NCI-H2029 (cell line): ENCODE measurements around the gene NPM3.

Source experiments
- DNase-seq: peaks from one replicate; lab custom pipeline; 2025; lab: John Stamatoyannopoulos, UW

The NPM3 gene

GRCh38 chr10:101774589-101775272 lies 8.5 kb downstream of the NPM3 start:
- DNase-seq: no peak

DNA sequence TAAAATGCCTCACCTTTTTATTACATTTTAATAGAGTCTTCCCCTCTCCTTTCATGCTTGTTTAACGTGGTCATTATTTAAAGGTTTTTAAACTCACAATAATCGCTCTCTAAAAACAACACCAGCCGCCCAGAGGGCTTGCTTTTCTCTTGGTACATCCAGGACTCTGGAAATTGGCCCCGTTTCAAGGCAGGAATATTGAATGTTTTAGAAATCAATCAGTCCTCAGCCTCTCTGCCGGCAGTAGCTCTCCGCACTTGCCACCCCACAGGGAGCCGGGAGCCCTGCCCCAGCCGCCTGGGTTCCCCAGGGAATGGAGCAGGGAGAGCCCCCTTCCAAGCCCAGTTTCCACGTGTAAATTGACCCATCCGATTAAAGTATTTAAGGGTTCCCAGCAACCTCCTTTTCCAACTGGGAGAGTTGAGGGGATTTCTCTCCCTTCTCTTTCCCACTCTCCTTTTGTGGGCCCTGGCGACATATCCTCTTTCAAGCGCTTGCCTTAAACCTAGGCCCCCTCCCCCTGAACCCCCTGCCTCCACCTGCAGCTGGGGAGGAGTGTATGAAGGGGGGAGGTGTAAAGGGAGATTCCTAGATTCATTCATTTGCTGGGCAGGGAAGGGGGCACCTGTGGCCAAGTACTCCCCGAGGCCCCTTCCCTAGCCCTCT lies 9.2 kb downstream of the NPM3 start:
- no peak for DNase-seq

- DNase-seq: no peak
Measured at GRCh38 chr10:101772895-101773761, 10.1 kb downstream of the NPM3 start.

DNA sequence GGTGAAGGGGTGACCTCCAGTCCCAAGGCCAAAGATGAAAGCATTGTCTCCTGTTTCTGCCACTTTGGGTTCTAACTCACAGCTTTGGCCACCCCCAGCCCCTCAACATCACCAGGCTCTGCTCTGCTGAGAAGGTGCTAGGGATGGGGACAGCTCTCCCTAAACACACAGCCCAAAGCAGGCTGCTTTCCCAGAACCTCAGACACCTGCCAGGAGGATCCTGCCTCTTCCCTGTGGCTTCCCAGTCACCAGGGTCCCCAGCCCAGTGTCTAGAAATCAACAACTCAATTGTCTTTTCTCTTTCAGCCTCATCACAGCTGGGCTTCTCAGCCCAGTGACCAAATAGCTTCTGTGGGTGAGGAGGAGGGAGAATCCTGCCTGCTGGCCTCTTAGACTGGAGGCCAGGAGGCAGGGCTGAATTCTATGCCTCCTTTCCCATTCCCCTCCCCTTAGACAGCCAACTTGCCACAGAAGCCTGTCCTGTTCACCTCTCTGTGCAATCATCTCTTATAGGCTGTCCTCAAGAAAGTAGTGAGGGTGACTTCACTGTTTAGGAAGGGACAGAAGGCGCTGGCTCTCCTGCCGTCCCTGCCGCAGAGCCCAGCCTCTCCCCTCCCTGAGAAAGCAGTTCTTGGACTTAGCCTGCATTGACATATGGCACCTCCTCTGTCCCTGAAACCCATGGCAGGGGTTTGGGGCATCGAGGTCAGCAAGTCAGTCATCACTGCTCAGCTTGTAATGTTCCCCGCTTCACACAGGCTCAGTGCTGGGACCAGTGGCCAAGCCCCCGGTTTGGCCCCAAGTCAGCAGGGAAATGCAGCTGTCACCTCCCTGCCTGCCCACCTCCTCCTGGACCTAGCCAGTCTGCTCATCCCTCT lies 11.0 kb downstream of the NPM3 start:
- DNase-seq: no peak

GRCh38 chr10:101771380-101771779 lies 11.9 kb downstream of the NPM3 start:
- DNase-seq: no peak

DNA sequence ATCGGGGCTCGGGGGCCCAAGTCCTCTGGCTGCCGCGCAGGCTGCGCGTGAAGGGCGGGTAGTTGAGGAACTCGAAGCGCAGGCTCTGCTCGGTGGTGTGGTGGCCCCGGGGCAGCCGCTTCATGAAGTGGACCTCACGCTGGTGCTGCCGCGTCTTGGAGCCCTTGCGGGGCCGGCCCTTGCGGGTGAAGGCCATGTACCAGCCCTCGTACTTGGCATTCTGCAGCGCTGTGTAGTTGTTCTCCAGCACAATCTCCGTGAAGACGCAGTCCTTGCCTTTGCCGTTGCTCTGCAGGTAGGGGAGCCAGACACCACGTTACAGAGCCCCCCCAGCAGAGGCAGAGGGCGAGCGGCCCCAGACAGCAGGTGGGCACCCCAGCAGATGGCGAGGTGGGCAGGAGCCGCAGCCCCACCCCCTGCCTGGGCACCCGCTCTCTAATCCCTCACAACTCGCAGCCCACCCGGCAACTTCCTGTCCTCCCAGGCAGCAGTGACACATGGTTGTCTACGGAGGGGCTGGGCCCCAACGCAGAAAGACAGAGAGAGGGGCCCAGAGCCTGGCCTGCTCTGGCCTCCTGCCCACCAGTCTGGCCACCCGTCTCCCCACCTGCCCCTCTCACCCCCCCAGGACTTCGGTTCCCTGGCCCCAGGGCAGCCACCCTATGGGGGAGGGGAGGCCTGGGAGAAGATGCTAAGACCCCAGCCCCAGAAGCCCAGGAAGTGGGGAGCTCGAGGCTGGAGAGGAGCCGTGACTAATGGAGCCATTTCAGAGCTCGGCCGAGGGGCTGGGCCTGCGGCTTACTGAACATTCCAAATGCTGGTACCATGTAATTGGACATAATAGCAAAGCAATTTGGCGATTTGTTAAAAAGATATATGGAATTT lies 12.7 kb downstream of the NPM3 start:
- no peak for DNase-seq

- no peak for DNase-seq
Measured at GRCh38 chr10:101769541-101770180, 13.6 kb downstream of the NPM3 start.

DNA sequence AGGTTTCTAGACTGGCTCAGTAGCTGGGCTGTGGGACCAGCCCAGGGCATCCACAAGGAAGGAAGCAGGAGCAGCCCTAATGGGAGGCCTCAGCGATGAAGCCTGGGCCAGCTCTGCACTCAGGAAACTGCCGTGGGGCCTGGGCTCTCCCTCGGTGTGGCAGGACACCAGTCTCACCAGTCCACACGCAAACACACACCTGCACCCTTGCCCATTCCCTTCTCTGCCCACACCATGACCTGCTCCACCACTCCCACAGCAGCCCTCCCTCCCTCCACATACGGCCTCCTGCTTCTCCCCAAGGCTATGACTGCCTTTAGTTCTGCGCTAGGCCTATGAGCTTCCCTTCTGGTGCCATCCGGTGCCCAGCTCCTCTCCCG lies 14.5 kb downstream of the NPM3 start:
- no peak for DNase-seq

DNA sequence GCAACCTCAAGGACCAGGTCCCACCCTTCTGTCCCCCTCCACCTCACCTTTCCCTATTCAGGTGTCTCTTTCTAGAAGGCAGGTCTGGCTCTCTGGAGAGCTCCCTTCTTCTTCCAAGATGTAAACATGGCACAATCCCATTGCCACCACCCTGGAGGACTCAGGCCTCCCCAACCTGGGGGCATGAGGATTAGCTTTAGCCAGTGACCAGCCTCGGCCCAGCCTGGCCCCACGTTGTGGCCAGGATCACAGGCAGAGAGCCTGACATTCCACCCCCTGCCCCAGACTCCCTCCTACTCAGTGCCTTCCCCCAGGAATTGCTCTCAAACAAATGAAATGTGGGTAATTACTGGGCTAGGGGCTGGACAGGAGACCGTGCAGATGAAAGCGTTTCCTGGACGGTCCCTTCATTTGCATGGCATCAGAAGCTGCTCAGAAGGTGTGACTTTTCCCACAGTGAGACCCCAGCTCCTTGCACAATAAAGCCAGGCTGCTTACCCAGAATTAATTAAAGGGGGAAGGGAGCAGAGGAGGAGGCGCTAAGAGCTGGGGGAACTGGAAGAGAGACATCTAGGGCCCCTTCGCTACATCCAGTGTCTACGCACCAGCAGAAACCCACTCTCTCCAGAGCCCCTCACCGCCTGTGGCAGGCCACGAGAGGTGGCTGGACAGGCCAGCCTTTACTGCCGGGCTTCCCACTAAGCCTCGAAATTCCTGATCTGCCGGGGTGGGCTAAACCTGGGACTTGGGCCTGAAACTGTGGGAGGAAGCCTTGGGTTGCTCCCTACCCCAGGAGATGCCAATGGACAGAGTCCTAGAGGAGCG lies 15.1 kb downstream of the NPM3 start:
- no peak for DNase-seq

DNA sequence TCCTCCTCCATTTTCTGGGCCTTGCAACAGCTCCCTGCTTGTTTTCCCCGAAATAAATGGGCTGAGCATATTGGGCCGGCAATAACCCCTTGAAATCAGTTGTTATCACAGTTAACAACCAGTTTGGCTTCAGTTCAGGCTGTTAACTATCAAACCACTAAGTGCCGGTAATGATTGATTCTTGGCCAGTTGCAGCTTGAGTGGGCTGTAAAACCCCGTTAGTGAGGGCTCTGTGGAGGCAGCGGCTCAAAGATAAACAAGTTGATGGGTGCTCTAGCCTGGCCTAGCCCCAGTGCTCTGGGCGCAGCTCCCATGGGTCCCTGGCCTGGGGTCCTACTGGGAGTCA lies 15.7 kb downstream of the NPM3 start:
- no peak for DNase-seq

DNA sequence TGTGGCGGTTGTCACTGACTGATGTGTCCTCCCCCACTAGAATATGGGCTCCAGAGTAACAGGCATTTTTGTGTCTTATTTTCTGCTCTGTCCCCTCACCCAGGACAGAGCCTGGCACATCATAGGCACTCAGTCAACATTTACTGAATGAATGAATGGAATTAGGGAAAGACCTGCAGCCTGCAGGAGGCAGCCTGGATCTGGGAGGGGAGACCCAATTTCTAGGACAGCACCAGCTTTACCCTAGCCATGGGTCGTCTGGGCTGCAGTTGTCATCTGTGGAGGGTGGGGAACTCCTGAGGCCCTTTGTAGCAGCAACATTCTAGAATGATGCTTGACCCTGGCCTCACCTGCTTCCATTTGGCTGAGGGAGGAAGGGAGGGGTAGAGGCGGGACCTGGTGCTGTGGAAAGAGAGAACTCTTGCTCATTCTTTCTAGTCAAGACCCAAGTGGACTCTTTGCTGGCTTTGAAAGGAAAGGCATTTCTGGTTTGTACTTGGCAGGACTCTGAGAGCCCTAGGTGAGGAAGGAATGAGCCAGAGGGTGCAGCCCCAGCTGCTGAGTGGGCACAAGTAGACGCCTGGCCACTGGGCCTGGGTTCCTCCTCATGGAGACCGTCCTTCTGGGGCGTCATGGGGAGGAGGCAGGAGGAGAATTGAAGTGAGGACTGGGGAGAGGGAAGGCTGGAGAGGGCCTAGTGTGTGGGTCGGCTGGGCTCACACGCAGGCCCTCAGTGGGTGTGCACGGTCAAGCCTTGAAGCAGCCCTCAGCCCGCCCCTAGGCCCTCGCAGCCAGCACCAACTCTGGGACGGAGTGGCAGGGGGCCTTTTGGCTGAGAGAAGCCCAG lies 16.3 kb downstream of the NPM3 start:
- DNase-seq: no peak

- DNase-seq: no peak
Measured at GRCh38 chr10:101766306-101766705, 16.9 kb downstream of the NPM3 start.

DNA sequence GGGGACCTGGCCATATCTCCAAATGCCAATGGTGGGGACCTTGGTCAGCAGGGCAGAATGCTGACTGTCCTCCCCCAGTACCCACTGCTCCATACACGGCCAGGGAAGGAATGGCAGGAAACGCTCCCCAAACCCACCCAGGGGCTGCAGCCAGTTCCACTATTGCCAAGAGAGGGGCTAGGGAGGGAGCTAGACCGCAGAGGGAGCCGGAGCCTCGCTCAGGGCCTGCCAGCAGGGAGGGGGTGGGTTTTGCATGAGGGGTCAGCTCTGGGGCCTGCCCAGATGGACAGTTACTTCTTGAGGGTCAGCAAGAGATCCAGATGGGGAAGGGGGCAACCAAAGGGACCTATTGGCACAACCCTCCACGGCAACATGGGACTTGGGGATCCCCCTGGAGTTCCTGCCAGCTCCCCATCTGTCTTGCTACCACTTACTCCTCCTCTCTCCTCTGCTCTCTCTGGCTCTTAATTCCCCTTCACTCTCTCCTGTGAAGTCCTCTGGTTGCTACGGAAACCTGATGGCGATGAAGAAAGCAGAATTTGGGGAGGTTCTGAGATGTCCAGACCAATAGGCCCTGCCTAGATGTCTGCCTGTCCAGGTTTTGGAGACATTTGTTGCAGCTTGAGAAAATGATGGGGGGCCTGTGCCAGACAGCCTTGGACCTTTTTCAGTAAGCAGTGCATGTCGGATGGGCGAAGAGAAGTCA lies 20.0 kb downstream of the NPM3 start:
- no peak for DNase-seq

- DNase-seq: no peak
Measured at GRCh38 chr10:101762736-101763135, 20.5 kb downstream of the NPM3 start.

DNA sequence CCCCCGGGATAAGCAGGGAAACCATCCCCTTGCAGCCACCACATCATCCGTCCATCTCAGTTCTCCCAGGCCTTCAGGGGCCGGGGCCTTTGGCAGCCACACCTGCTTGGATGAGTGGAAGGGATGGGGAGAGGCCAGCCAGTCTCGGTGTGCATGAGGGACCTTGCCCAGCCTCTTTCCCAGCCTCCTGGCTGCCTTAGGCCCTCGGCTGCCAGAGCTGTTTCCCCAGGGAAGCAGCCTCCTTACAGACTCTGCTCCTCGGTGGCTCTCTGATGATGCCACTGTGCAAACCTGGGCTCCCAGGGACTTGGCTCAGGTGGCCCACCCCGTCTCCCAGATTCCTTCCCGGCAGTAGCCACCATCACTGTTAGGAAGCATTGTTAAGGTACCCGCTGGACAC lies 22.0 kb downstream of the NPM3 start:
- no peak for DNase-seq

DNA sequence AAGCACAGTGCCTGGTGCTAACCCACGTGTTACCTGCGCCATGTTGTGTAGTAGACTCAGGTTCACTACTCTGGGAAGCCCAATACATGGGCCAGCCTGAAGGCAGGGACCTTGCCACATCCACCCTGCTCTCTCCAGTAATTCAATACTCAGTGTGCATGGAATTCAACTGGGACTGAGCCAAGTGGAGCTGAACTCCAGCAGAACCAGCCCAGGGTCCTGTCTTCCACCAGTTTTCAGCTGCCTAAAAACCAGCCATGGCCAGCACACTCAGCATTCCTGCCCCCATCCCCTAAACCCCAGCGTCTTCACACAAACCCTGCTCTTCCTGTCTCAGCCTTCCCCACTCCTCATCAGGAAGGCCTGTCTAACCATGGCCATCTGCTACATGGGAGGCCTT lies 22.7 kb downstream of the NPM3 start:
- no peak for DNase-seq

DNA sequence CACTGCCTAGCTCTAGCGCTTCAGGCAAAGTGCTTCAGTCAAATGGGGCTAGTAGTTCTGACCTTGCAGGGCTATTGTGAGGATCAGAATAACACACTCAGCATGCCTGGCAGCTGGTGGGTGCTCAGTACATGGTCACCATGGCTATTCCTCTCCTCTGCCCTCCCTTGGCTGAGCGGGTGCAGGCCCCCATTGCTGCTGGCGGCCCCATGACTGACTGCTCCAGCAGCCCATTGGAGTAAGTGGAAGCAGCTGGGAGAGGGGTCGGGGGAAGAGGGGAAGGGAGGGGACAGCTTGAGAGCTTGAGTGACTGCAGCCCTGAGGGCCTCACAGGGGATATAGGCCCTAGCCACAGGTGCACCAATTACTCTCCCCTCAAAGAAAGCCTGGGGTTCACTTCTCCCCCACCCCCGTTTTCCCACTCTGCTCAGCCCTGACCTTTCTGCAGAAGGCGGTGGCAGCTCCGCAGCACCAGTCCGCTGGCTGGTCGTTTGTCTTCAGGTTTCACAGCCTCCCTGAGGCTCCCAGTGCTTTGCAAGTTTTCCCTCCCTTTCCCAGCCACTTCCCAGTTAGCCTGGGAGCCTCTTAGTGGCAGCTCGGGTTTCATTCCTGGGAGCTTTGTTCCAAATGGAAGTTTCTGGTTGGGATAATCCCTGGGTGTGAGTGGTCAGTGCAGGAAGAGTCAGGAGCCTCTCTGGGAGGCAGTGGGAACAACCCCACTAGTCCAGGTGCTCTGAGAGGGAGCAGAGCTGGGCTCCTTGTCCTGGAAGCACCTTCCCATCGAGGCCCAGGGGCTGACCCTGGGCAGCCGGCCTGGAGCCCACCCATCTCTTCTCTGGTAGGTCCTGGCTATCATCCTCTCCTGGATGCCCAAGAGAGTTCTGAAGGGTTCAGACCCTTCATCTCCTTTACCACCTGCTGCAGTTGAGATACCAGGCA lies 23.7 kb downstream of the NPM3 start:
- no peak for DNase-seq
